HepG2 (cell line): ENCODE results near the gene TMBIM1. TPM values are rescaled to one million over a fixed set of nuclear protein-coding genes. Genes with fewer than 3 reads are reported as not detected.

Source experiments
- ATAC-seq: fragments of 200-7000 bp; cut with Tn5 transposase; 3 replicates; pipeline ENCODE4 v1.9.1; 2020; ENCODE audit warnings: mild to moderate bottlenecking, moderate library complexity
- BruUV-seq: library from RNA; stranded (reverse); fragments of 400-500 nt; replicated peaks from 2 replicates; lab custom pipeline; 2021; lab: Mats Ljungman, UMichigan
- CTCF ChIA-PET: fragments of 300-600 bp; formaldehyde crosslinking; extraction: SDS; loops from one replicate; lab custom pipeline; 2021; ENCODE audit warnings: low total read pairs, inconsistent platforms, low intra/inter-chr PET ratio; lab: Yijun Ruan, JAX
- POLR2A ChIA-PET: fragments of 350-600 bp; sonication (Branson Sonifier 250); formaldehyde crosslinking; loops from one replicate; lab custom pipeline; 2020; ENCODE audit warnings: antibody characterized with exemption, inconsistent platforms; lab: Yijun Ruan, JAX
- DNase-seq: peaks from one replicate; pipeline ENCODE4 v3.0.0-alpha.2; 2015; ENCODE audit warnings: low spot score
- FAIRE-seq: peaks from 3 replicates; lab custom pipeline; 2011; peaks lifted over from hg19 to GRCh38; lab: Jason Lieb, UNC
- H2AFZ ChIP-seq: one replicate; pipeline ENCODE4 v1.6.1; 2011; ENCODE audit warnings: low read length, inconsistent platforms
- H3K27ac ChIP-seq: fragments of 300-600 bp; 3 replicates; pipeline ENCODE4 v1.8.0; 2011; ENCODE audit warnings: mixed run types, mild to moderate bottlenecking, mixed read lengths, low read length, inconsistent platforms; ENCODE audit not compliant: insufficient read depth; ENCODE audit errors: extremely low read length
- H3K27me3 ChIP-seq, 2 experiments: fragments of 200-600 bp in 1 of 2; 2 replicates in 1 of 2; 3 replicates in 1 of 2; pipeline versions ENCODE4 v1.6.0 to v1.8.0; 2011; ENCODE audit warnings: low read length in 2 of 2, mild to moderate bottlenecking in 2 of 2, moderate library complexity in 2 of 2, inconsistent platforms in 1 of 2; ENCODE audit not compliant: insufficient read depth in 2 of 2, control insufficient read depth in 1 of 2
- H3K36me3 ChIP-seq, 2 experiments: fragments of 200-600 bp in 1 of 2; replicated peaks in 1 of 2; 2 replicates in 1 of 2; 3 replicates in 1 of 2; pipeline versions ENCODE4 v1.5.1 to v1.8.0; 2011; ENCODE audit warnings: low read length in 2 of 2, inconsistent platforms in 1 of 2; ENCODE audit not compliant: insufficient read depth in 2 of 2, control insufficient read depth in 1 of 2
- H3K4me1 ChIP-seq: 2 replicates; pipeline ENCODE4 v1.5.1; 2012; ENCODE audit warnings: low read length, inconsistent platforms; ENCODE audit not compliant: insufficient read depth
- H3K4me2 ChIP-seq: 2 replicates; pipeline ENCODE4 v1.6.0; 2011; ENCODE audit warnings: low read depth, low read length, inconsistent platforms
- H3K4me3 ChIP-seq, 3 experiments: fragments of 200-600 bp in 1 of 3; sonication (generic), shearing (Covaris generic) in 1 of 3; replicated peaks in 1 of 3; 2 replicates each; pipeline ENCODE4 v1.5.1; 2011 to 2016; ENCODE audit warnings: low read length in 3 of 3, inconsistent platforms in 2 of 3, low read depth in 2 of 3, mild to moderate bottlenecking in 2 of 3, control low read depth in 1 of 3, mixed read lengths in 1 of 3; ENCODE audit not compliant: insufficient read depth in 1 of 3
- H3K79me2 ChIP-seq: one replicate; pipeline ENCODE4 v1.6.1; 2011; ENCODE audit warnings: low read length, inconsistent platforms; ENCODE audit not compliant: insufficient read depth
- H3K9ac ChIP-seq: 2 replicates; pipeline ENCODE4 v1.6.0; 2011; ENCODE audit warnings: mild to moderate bottlenecking, low read depth, low read length, inconsistent platforms; ENCODE audit not compliant: insufficient read depth
- H3K9me3 ChIP-seq: 2 replicates; pipeline ENCODE4 v1.5.1; 2012; ENCODE audit warnings: mild to moderate bottlenecking, low read length
- H4K20me1 ChIP-seq: 2 replicates; pipeline ENCODE4 v1.6.0; 2011; ENCODE audit warnings: inconsistent platforms, mild to moderate bottlenecking, low read length, moderate library complexity; ENCODE audit not compliant: insufficient read depth
- CREM ChIP-seq, 2 experiments: sonication (generic) in 1 of 2; formaldehyde crosslinking in 1 of 2; IDR thresholded peaks; 2 replicates each; pipeline versions ENCODE4 v1.4.0 to v1.6.1; 2016 to 2020; ENCODE audit warnings: antibody characterized with exemption in 1 of 2, mild to moderate bottlenecking in 1 of 2, missing genetic modification reagents in 1 of 2
- HNRNPLL ChIP-seq: fragments of 200-400 bp; formaldehyde crosslinking; IDR thresholded peaks from 2 replicates; pipeline ENCODE4 v1.6.1; 2017; ENCODE audit warnings: mild to moderate bottlenecking, low read depth, low read length; ENCODE audit not compliant: poor library complexity, severe bottlenecking
- SALL1 ChIP-seq: sonication (generic); formaldehyde crosslinking; IDR thresholded peaks from 2 replicates; pipeline ENCODE4 v1.8.0; 2022; ENCODE audit warnings: mild to moderate bottlenecking, missing genetic modification reagents
- TCF7 ChIP-seq: sonication (generic); IDR thresholded peaks from 2 replicates; pipeline ENCODE4 v1.6.1; 2016; ENCODE audit warnings: antibody characterized with exemption, low read depth
- THAP9 ChIP-seq: sonication (generic); formaldehyde crosslinking; IDR thresholded peaks from 2 replicates; pipeline ENCODE4; 2020; ENCODE audit warnings: missing genetic modification reagents, mild to moderate bottlenecking, borderline replicate concordance
- ZBTB33 ChIP-seq: sonication (generic); formaldehyde crosslinking; IDR thresholded peaks from 2 replicates; pipeline ENCODE4 v1.4.0; 2020; ENCODE audit warnings: missing genetic modification reagents
- ZEB1 ChIP-seq: IDR thresholded peaks from 2 replicates; pipeline ENCODE4 v1.6.1; 2012; ENCODE audit warnings: mild to moderate bottlenecking, low read depth, inconsistent platforms; ENCODE audit not compliant: insufficient replicate concordance
- ZNF281 ChIP-seq: sonication (generic); formaldehyde crosslinking; IDR thresholded peaks from 2 replicates; pipeline ENCODE4 v1.4.0; 2020; ENCODE audit warnings: missing genetic modification reagents, borderline replicate concordance
- ZNF382 ChIP-seq: sonication (generic); formaldehyde crosslinking; IDR thresholded peaks from 2 replicates; pipeline ENCODE4 v1.5.0; 2020; ENCODE audit warnings: missing genetic modification reagents, mild to moderate bottlenecking, borderline replicate concordance
- ZNF543 ChIP-seq: sonication (generic); formaldehyde crosslinking; IDR thresholded peaks from 2 replicates; pipeline ENCODE4 v1.4.0; 2020; ENCODE audit warnings: mild to moderate bottlenecking, missing genetic modification reagents
- ZNF615 ChIP-seq: sonication (generic); formaldehyde crosslinking; IDR thresholded peaks from 2 replicates; pipeline ENCODE4 v1.5.0; 2020; ENCODE audit warnings: mild to moderate bottlenecking, missing genetic modification reagents, borderline replicate concordance
- WGBS: methylation state at CpG from one replicate; pipeline ENCODE4 v1.1.6; 2017; ENCODE audit warnings: low lambda C conversion rate; 5-methylcytosine and 5-hydroxymethylcytosine counted together
- in situ Hi-C: cut with HindIII; loops from 2 replicates; pipeline ENCODE4 v1.10.0; 2017; ENCODE audit warnings: low pct_unique_long_range_greater_than_20kb; ENCODE audit not compliant: extremely low pct_ligation_motif_present
- intact Hi-C: fragments of 100-400 bp; cut with micrococcal nuclease; formaldehyde crosslinking; loops from one replicate; pipeline ENCODE4 v1.10.0; 2022; ENCODE audit not compliant: unreplicated experiment
- polyA plus RNA-seq, 8 experiments: library from polyadenylated mRNA; depleted of rRNA in 3 of 8; stranded (reverse) in 7 of 8; unstranded in 1 of 8; fragments of >200 nt; fragmentation: Illumina TruSeq in 4 of 8; extraction: Trizol in 4 of 8; gene quantifications; 2 replicates each; pipeline versions ENCODE4 v1.2.1 to v1.2.3, GENCODE V29; 2011 to 2016; ENCODE audit warnings: low read depth in 4 of 8, missing spikeins in 1 of 8, mixed read lengths in 1 of 8; ENCODE audit not compliant: insufficient read depth in 1 of 8
- total RNA-seq, 5 experiments: library from RNA; depleted of rRNA; stranded (reverse); fragments of >200 nt; fragmentation: Illumina TruSeq; extraction: Trizol; gene quantifications; 2 replicates each; pipeline ENCODE4 v1.2.3, GENCODE V29; 2016; ENCODE audit warnings: low read depth in 1 of 5

TMBIM1 gene
- total and polyA plus RNA-seq, 2 of the 13 experiments (the other 11 are each of a cell fraction or from before 2014, with no cell fraction given) = 127 to 139 TPM

- TF ChIP-seq ZBTB33 (CRISPR knock-in tag) (0 out of 2 replicates have a peak, but pooled peaks have one; percentile 0), ZEB1 (peak; percentile 34), ZNF615 (no peak)
These were observed 25.9 kb downstream of the TMBIM1 start (continued) for GRCh38 chr2:218266316-218266979.

- in situ Hi-C loops = no loop called here
- peak overlapping the region; percentile 56 for H3K27ac ChIP-seq
- no peak overlapping the region for H3K4me2 ChIP-seq
- intact Hi-C loops = no loop called here
- no peaks in the 10 kb centered on the region for H3K9me3 ChIP-seq
- peaks cover 19 to 40% of the 10 kb centered on the region in 2 experiments for H3K36me3 ChIP-seq
- CTCF ChIA-PET = no interaction called here
- ATAC-seq (no peak), DNase-seq (no peak), FAIRE-seq (no peak)
- H2AFZ ChIP-seq = no peak overlapping the region
- peaks cover 7% of the 10 kb centered on the region for H3K79me2 ChIP-seq
- no peaks in the 10 kb centered on the region; a peak in 1 of 5 replicates for H3K27me3 ChIP-seq
- H3K4me3 ChIP-seq = no peak overlapping the region; a peak in 1 of 6 replicates
- POLR2A ChIA-PET = interaction anchor here (0.8 kb wide), 1 partner anchor 25 kb away, joined by 3 read pairs; no protein-coding TSS in a partner anchor
- WGBS = 89% methylated on average over 8 of the region's 8 CpGs
- H4K20me1 ChIP-seq = no peaks in the 10 kb centered on the region
- peak overlapping the region; percentile 27 for H3K9ac ChIP-seq
- H3K4me1 ChIP-seq = peaks cover 65% of the 10 kb centered on the region
- BruUV-seq = no TSS peak
- TF ChIP-seq ZNF281 (CRISPR knock-in tag) (no peak), HNRNPLL (no peak), ZNF543 (CRISPR knock-in tag) (peak; percentile 16; the same call in 1 of the 2 replicates), ZNF382 (CRISPR knock-in tag) (no peak), TCF7 (no peak), SALL1 (0 out of 2 replicates have a peak, but pooled peaks have one; percentile 11), THAP9 (CRISPR knock-in tag) (no peak), CREM (IDR thresholded peaks at IDR 0.05) (no peak), CREM (CRISPR knock-in tag; IDR thresholded peaks at IDR 0.05) (no peak)
These were observed 26.7 kb downstream of the TMBIM1 start for GRCh38 chr2:218265626-218266025.
